Inflammatory macrophage (primary cell): ENCODE results near the gene CMTM8.

Source experiments
- DNase-seq, 2 donors: peaks; one replicate each; pipeline ENCODE4 v3.0.0-alpha.2; 2020 to 2022

Gene CMTM8

DNA sequence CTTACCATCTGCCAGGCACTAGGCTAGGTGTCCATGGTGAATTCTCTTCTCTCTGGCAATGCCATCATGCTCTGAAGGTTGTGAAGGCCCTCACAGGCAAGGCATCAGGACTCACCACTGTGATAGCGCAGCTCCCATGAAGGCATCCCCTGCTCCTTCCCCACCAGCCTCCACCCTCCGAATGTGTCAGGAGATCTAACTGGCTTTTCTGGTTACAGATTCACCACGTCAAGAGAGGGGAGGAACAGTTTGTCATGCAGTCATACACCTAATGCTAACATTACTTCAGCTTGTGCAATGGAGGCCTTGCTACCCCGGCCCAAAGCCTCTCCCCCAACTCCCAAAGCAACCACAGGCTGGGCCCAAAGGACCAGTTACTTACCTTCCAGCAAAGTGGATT, 8.9 kb upstream of the CMTM8 start:
- DNase-seq = no peak

GRCh38 chr3:32236377-32236776, 2.1 kb upstream of the CMTM8 start:
- DNase-seq = no peak

DNA sequence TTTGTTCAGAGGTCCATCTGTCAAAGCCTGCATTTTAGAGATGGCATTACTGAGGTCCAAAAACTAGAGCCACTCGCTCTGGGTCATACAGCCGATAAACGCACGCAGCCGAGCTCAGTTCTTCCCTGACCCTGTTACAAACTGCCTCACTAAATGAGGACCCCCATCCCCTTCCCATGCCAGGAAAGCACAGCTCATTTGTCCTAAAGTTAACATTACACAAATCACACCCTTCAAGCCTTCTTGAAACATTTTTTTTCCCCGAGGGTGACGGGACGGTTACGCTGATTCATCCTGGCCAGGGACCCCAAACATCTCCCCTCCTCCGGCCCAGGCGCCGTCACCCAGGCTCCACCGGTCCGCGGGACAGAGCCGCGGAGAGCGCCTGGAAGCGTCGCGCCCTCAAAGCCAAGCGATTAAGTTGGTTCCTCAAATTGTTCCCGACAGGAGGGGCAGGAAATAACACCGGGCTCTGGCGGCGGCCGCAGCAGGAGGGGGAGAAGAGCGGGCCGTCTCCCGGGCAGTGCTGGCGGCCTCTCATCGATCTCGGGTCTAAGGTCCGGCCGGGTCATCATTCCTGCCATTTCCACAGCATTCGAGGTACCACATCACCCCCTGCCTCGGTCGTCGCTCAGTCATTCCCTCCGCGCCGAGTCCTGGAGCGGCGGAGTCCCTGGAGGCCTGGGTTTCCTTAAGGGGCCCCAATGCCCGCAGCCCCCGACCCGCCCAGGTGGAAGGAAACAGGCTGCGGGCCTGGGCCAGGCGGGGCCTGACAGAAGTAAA, 619 bp upstream of the CMTM8 start:
- DNase-seq = peak; percentile 30 to 51

DNA sequence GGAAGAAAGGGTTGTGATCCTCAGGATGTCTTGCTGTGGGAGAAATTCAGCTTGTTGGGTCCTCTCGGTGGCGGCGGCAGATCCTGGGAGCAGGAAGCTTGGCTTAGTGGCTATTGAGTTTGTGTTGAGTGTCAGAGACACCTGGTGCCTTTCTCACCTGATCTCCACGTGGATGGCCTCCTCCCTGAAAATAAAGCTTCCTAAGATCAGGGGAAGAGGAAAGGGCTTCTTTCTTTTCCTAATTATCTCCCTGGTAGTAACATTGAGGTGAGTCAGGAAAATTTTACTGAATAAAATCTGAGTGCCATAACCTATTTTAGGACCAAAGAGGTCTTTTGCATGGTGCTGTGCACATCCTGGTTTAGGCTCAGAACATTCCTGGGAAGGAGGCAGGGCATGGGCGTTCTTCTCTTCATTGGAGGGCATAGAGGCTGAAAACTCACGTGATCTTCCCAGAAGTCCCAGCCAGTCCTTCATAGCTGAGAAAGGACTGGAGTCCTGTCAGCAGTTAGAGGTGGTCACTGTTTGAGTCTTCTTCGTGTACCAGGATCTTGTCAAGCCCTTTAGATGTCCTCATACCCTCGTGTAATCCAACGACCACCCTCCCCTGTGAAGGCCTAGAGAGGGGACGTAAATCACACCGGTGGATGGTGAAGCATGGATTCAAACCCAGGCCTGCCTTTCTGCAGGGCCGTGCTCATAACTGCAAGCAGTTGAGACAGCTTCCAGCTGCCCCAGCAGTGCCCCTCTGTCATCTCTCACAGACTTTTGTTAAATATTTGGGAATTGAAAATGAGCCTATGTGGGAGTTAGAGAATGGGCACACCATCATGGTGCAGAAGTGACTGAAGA, 1.1 kb downstream of the CMTM8 start:
- DNase-seq = no peak

DNA sequence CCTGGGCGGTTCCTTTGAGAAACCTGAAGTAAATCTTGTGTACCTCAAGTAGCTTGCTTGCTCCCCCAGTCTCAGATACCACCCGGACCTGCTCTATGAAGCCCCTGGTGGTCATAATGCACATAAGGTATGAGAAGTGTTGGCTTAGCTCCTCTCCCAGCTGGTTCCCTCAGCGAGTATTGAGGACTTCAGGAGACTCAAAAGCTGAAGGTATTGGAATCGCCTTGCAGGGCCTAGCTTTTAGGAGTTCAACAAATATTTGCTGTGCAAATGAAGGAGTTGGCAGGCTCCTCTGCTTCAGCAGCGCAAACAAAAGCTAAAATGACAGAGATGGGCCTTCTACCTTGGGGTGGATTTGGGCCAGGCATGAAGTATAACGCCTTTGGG, 1.7 kb downstream of the CMTM8 start:
- DNase-seq = peak; percentile 4 to 9

- no peak for DNase-seq
These were observed 2.6 kb downstream of the CMTM8 start for GRCh38 chr3:32241100-32241499.

DNA sequence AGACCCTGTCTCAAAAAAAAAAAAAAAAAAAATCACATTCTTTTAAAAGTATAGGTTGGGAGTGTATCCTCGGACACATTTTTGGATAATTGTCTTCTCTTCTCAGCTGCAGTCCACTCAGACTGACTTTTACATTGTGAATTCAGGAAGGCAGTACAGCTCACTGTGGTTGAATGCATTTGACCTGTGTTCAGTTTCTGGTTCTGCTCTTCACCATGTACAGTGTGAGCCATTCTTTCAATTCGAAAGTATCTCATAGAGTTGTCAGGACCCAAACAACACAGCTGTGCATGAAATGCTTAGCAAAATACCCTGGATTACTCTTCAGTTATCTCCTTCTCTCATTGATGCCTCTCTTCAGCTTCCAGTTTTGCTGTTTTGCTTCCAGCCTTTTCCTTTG, 5.0 kb downstream of the CMTM8 start:
- no peak for DNase-seq

DNA sequence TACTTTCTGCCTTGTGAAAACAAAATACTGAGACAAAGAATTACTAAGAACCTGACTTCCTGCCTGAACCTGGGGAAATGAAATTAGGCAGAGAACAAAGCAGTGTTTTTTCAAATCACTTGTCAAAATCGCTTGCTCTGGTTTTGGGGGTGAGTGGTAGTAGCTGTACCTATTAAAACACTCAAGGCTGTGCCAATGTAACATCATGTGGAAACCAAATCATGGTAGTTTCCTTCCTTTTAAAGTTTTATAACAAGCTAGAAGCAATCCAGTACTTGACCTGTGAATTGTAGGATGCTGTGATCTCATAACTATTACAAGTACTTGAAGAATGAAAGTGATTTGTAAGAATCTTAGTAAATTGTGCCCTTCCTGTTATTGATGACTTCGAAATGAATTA, 6.7 kb downstream of the CMTM8 start:
- DNase-seq = no peak

DNA sequence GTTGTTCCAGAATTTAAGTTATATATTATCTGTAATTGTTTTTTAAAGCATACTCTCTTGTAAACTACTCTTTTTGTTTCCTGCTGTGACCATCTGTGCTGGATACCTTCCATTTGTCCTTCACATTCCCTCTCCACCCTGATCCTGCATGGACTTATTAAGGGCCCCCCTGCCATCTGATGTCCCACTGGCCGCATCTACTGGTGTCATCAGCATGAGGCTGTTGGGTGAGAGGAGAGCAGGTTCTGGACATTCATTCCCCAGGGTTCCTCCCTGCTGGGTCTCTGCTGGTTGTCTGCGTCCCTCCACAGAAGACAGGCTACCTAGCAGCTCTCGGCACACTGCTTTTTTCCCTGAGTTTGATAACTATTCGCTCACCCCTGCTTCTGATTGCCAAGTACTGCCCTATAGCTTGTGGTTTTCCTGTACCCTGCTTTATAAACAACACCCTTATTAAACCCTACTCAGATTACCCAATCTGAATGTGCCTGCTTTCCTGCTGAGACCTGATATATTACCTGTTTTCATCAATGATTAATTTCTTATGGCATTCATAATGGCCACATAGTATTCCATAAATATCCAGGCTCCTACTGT, 7.7 kb downstream of the CMTM8 start:
- DNase-seq = no peak

- peak; percentile 49 to 78 for DNase-seq
These were observed 10.8 kb downstream of the CMTM8 start for GRCh38 chr3:32249184-32249782.

GRCh38 chr3:32254268-32254667, 15.8 kb downstream of the CMTM8 start:
- DNase-seq = no peak

- no peak for DNase-seq
These were observed 16.9 kb downstream of the CMTM8 start for GRCh38 chr3:32255345-32255744.

DNA sequence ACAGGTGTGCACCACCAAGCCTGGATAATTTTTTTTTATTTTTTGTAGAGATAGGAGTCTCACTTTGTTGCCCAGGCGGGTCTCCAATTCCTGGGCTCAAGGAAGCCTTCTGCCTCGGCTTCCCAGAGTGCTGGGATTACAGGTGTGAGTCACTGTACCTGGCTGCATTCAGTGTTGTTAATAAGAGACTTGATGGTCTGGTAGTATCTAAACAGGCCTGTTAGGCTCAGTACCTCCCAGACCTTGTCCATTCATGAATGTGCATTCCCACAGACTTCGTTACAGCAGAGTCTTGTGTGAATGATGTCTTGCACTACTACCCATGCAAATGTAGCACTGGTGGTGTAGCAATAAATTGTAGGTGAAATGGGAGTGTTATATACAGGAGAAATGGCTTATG, 17.7 kb downstream of the CMTM8 start:
- no peak for DNase-seq

- DNase-seq = no peak
These were observed 18.6 kb downstream of the CMTM8 start for GRCh38 chr3:32257042-32257441.

GRCh38 chr3:32257641-32258438, 19.4 kb downstream of the CMTM8 start:
- DNase-seq = no peak

- no peak for DNase-seq
These were observed 20.4 kb downstream of the CMTM8 start for GRCh38 chr3:32258869-32259268.

DNA sequence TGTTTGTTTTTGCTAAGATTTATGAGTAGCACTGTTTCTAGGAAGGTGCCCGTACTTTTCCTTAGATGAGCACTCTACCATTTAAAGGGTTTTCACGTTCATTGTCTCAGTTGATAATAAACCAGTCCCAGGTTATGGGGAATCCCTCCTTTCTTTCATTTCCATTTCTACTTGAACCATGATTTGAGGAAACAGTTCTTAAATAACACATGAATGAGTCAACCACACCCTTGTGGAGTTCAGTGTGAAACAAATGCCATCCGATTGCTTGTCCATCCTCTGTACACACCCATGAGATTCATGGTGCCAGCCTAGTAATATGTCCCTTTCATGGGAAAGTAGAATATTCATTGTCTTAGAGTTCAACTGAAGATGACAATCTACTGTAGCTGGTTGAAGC, 23.1 kb downstream of the CMTM8 start:
- DNase-seq = no peak

- DNase-seq = no peak
These were observed 23.7 kb downstream of the CMTM8 start for GRCh38 chr3:32262201-32262600.

DNA sequence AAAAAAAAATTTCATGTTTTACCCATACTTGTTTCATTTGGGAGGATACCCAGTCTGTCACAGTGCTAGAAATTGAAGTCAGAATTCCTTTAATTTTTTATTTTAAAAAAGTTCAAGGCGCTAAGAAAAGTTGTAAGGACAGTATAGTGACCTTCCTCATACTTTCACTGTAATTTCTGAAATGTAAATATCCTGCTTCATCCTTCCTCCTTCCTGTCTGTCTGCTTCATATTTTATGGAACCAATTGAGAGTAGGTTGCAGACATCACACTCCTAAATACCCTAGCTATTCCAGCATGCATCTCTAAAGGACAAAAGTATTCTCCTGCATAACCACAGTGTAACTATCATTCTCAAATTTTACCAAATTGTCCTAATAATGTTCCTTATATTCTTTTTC, 35.8 kb downstream of the CMTM8 start:
- no peak for DNase-seq

- no peak for DNase-seq
These were observed 37.0 kb downstream of the CMTM8 start for GRCh38 chr3:32275506-32275905.

GRCh38 chr3:32276279-32276841, 37.9 kb downstream of the CMTM8 start:
- peak; percentile 24 to 50 for DNase-seq

DNA sequence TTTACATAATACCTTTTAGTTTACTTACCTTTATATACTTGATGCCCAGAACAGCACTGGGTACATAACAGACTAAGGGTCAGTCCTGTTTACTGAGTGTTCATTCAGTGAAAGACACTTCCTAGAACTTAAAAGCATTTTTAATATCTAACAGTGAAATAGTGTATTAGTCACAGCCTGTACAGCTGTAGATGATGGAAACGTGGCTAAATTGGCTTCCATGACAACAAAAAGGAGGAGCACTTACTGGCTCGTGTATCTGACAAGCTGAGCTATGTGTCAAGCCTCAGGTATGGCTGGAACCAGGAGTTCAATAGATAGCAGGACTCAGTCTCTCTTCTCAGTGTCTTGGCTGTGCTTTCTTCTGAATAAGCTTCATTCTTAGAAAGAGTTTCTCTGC, 40.2 kb downstream of the CMTM8 start:
- no peak for DNase-seq
